ENCODE data around the gene RAPGEF6.

DNA sequence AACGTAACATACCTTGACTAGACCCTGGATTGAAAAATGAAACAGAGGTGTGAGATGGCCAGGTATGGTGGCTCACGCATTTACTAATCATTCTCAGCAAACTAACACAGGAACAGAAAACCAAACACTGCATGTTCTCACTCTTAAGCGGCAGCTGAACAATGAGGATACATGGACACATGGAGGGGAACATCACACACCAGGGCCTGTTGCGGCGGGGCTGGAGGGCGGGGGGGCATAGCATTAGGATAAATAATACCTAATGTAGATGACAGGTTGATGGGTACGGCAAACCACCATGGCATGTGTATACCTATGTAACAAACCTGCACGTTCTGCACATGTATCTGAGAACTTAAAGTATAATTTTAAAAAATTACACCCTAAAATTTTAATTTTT lies 15.9 kb downstream of the RAPGEF6 start:
- TF ChIP-seq POLR2A (IDR thresholded peaks at IDR 0.05) = no peak
- TF ChIP-seq, protein P1, sequence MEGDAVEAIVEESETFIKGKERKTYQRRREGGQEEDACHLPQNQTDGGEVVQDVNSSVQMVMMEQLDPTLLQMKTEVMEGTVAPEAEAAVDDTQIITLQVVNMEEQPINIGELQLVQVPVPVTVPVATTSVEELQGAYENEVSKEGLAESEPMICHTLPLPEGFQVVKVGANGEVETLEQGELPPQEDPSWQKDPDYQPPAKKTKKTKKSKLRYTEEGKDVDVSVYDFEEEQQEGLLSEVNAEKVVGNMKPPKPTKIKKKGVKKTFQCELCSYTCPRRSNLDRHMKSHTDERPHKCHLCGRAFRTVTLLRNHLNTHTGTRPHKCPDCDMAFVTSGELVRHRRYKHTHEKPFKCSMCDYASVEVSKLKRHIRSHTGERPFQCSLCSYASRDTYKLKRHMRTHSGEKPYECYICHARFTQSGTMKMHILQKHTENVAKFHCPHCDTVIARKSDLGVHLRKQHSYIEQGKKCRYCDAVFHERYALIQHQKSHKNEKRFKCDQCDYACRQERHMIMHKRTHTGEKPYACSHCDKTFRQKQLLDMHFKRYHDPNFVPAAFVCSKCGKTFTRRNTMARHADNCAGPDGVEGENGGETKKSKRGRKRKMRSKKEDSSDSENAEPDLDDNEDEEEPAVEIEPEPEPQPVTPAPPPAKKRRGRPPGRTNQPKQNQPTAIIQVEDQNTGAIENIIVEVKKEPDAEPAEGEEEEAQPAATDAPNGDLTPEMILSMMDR (IDR thresholded peaks at IDR 0.05) = no peak
